HEK293T (cell line): ENCODE data around the gene FOXI3.

Experiments used
- CTBP1 ChIP-seq: fragments of 450-650 bp; IDR thresholded peaks from 2 replicates; pipeline ENCODE4 v1.6.1; 2016; ENCODE audit warnings: borderline replicate concordance
- ELF4 ChIP-seq: fragments of 450-650 bp; IDR thresholded peaks from 2 replicates; pipeline ENCODE4 v1.6.1; 2017; ENCODE audit warnings: antibody characterized with exemption
- FOXM1 ChIP-seq: fragments of 450-650 bp; IDR thresholded peaks from 2 replicates; pipeline ENCODE4 v1.6.1; 2017; ENCODE audit warnings: mild to moderate bottlenecking, borderline replicate concordance
- LEF1 ChIP-seq: fragments of 450-650 bp; IDR thresholded peaks from 2 replicates; pipeline ENCODE4 v1.6.1; 2017; ENCODE audit warnings: mild to moderate bottlenecking, borderline replicate concordance
- SP1 ChIP-seq: fragments of 450-650 bp; IDR thresholded peaks from 2 replicates; pipeline ENCODE4 v1.6.1; 2017
- SUZ12 ChIP-seq: fragments of 450-650 bp; IDR thresholded peaks from 2 replicates; pipeline ENCODE4 v1.6.1; 2016; ENCODE audit warnings: mild to moderate bottlenecking
- ZNF384 ChIP-seq: fragments of 450-650 bp; IDR thresholded peaks from 2 replicates; pipeline ENCODE4 v1.6.1; 2016

DNA sequence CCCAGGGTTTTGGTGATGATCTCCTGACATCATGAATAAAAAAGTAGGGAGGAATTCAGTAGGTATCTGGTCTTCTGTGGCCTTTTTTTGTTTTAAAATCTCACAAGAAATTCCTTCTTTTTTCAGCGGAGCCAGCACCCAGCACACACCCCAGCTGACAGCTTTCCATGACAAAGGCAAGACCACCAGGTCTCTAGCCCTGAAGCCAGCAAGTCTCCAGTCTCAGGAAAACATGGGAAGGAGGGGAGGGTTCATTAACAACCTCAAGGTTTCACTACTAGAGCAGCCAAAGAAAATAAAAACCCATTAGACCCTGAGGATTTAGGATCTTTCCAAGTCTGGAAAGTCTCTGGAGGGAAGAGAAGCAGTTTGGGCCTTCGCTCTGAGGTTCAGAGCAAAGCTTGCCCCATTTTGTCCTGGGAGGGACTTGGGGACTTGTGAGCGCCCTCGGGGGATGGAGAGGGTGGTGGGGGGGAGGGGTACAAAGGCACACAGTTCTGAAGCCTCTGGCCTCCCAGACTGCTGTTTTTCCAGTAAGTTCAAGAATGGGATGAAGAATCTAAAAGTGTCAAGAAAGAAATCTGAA, 9.0 kb downstream of the FOXI3 start:
- TF ChIP-seq ZNF384, result no peak
- TF ChIP-seq CTBP1, result no peak
- no peak for TF ChIP-seq SP1
- TF ChIP-seq ELF4, result no peak
- no peak for TF ChIP-seq LEF1
- TF ChIP-seq FOXM1, result no peak
- no peak for TF ChIP-seq SUZ12
